HepG2 (cell line): ENCODE data around the gene WWP2. TPM values are rescaled to one million over a fixed set of nuclear protein-coding genes. Genes with fewer than 3 reads are reported as not detected.

Experiments
- AHDC1 ChIP-seq: sonication (generic); formaldehyde crosslinking; IDR thresholded peaks from 2 replicates; pipeline ENCODE4 v1.5.1; 2020; ENCODE audit warnings: mild to moderate bottlenecking, missing genetic modification reagents, borderline replicate concordance
- FOXA1 ChIP-seq, 2 experiments: fragments of 450-650 bp in 1 of 2; sonication (generic) in 1 of 2; formaldehyde crosslinking in 1 of 2; IDR thresholded peaks; 2 replicates each; pipeline versions ENCODE4 v1.4.0 to v1.6.1; 2016 to 2020; ENCODE audit warnings: missing genetic modification reagents in 1 of 2
- IKZF5 ChIP-seq: IDR thresholded peaks from 2 replicates; pipeline ENCODE4 v1.6.1; 2018; ENCODE audit warnings: missing genetic modification reagents, mild to moderate bottlenecking, missing compliant biosample characterization
- LCORL ChIP-seq, 2 experiments: fragments of 450-650 bp in 1 of 2; sonication (generic) in 1 of 2; formaldehyde crosslinking in 1 of 2; IDR thresholded peaks; 2 replicates each; pipeline versions ENCODE4 v1.5.0 to v1.6.1; 2017 to 2020; ENCODE audit warnings: antibody characterized with exemption in 1 of 2, missing genetic modification reagents in 1 of 2
- PRPF4 ChIP-seq: fragments of 200-400 bp; formaldehyde crosslinking; IDR thresholded peaks from 2 replicates; pipeline ENCODE4 v1.6.1; 2016; ENCODE audit warnings: low read length, low read depth; ENCODE audit not compliant: poor library complexity, severe bottlenecking
- RBM22 ChIP-seq: fragments of 200-400 bp; formaldehyde crosslinking; optimal IDR thresholded peaks from 2 replicates; pipeline ENCODE3; 2017; ENCODE audit warnings: mild to moderate bottlenecking, low read length, moderate library complexity
- SOX6 ChIP-seq, 2 experiments: fragments of 450-650 bp in 1 of 2; sonication (generic) in 1 of 2; formaldehyde crosslinking in 1 of 2; IDR thresholded peaks; 2 replicates each; pipeline versions ENCODE4 v1.4.0 to v1.6.1; 2017 to 2020; ENCODE audit warnings: antibody characterized with exemption in 1 of 2, mild to moderate bottlenecking in 1 of 2, missing genetic modification reagents in 1 of 2
- TIGD3 ChIP-seq: sonication (generic); formaldehyde crosslinking; IDR thresholded peaks from 2 replicates; pipeline ENCODE4 v1.5.1; 2020; ENCODE audit warnings: mild to moderate bottlenecking, missing genetic modification reagents, borderline replicate concordance
- ZBTB4 ChIP-seq: sonication (generic); formaldehyde crosslinking; IDR thresholded peaks from 2 replicates; pipeline ENCODE4 v1.4.0; 2020; ENCODE audit warnings: missing genetic modification reagents, mild to moderate bottlenecking, borderline replicate concordance
- ZFX ChIP-seq: sonication (generic); formaldehyde crosslinking; IDR thresholded peaks from 2 replicates; pipeline ENCODE4 v1.4.0; 2020; ENCODE audit warnings: mild to moderate bottlenecking, low read depth, missing genetic modification reagents, moderate library complexity
- ZNF317 ChIP-seq: sonication (generic); formaldehyde crosslinking; IDR thresholded peaks from 2 replicates; pipeline ENCODE4 v1.5.0; 2020; ENCODE audit warnings: mild to moderate bottlenecking, missing genetic modification reagents
- ZNF430 ChIP-seq: sonication (generic); formaldehyde crosslinking; IDR thresholded peaks from 2 replicates; pipeline ENCODE4 v1.9.0; 2021; ENCODE audit warnings: mild to moderate bottlenecking, missing genetic modification reagents
- ZNF441 ChIP-seq: sonication (generic); formaldehyde crosslinking; IDR thresholded peaks from 2 replicates; pipeline ENCODE4 v1.7.0; 2021; ENCODE audit warnings: missing genetic modification reagents, borderline replicate concordance
- ZNF547 ChIP-seq: sonication (generic); formaldehyde crosslinking; IDR thresholded peaks from 2 replicates; pipeline ENCODE4 v1.5.1; 2020; ENCODE audit warnings: mild to moderate bottlenecking, missing genetic modification reagents
- ZNF788 ChIP-seq: sonication (generic); formaldehyde crosslinking; IDR thresholded peaks from 2 replicates; pipeline ENCODE4 v1.5.0; 2020; ENCODE audit warnings: mild to moderate bottlenecking, missing genetic modification reagents, borderline replicate concordance
- polyA plus RNA-seq, 8 experiments: library from polyadenylated mRNA; depleted of rRNA in 3 of 8; stranded (reverse) in 7 of 8; unstranded in 1 of 8; fragments of >200 nt; fragmentation: Illumina TruSeq in 4 of 8; extraction: Trizol in 4 of 8; gene quantifications; 2 replicates each; pipeline versions ENCODE4 v1.2.1 to v1.2.3, GENCODE V29; 2011 to 2016; ENCODE audit warnings: low read depth in 4 of 8, missing spikeins in 1 of 8, mixed read lengths in 1 of 8; ENCODE audit not compliant: insufficient read depth in 1 of 8
- total RNA-seq, 5 experiments: library from RNA; depleted of rRNA; stranded (reverse); fragments of >200 nt; fragmentation: Illumina TruSeq; extraction: Trizol; gene quantifications; 2 replicates each; pipeline ENCODE4 v1.2.3, GENCODE V29; 2016; ENCODE audit warnings: low read depth in 1 of 5

Gene WWP2
- total and polyA plus RNA-seq, 2 of the 13 experiments (the other 11 are each of a cell fraction or from before 2014, with no cell fraction given) = 11.4 to 28.2 TPM

GRCh38 chr16:69820926-69821541 lies 58.9 kb downstream of the WWP2 start (continued):
- TF ChIP-seq ZBTB4 (CRISPR knock-in tag) (peak; percentile 81; the same call in 1 of the 2 replicates), ZNF547 (CRISPR knock-in tag) (0 out of 2 replicates have a peak, but pooled peaks have one; percentile 63), LCORL (IDR thresholded peaks at IDR 0.05) (no peak), LCORL (CRISPR knock-in tag; IDR thresholded peaks at IDR 0.05) (peak; percentile 21; the same call in 1 of the 2 replicates), ZNF788 (peak; percentile 65; the same call in 1 of the 2 replicates), AHDC1 (CRISPR knock-in tag) (peak; percentile 36; the same call in 1 of the 2 replicates), ZNF441 (0 out of 2 replicates have a peak, but pooled peaks have one; percentile 24), FOXA1 (IDR thresholded peaks at IDR 0.05) (no peak), FOXA1 (CRISPR knock-in tag; IDR thresholded peaks at IDR 0.05) (peak; percentile 91), ZNF430 (CRISPR knock-in tag) (peak; percentile 69; the same call in 1 of the 2 replicates), SOX6 (IDR thresholded peaks at IDR 0.05) (no peak), SOX6 (CRISPR knock-in tag; IDR thresholded peaks at IDR 0.05) (peak; percentile 55), RBM22 (no peak), TIGD3 (CRISPR knock-in tag) (0 out of 2 replicates have a peak, but pooled peaks have one; percentile 36), ZNF317 (peak; percentile 44; the same call in 1 of the 2 replicates), PRPF4 (no peak), IKZF5 (CRISPR knock-in tag) (peak; percentile 70), ZFX (CRISPR knock-in tag) (peak; percentile 71)
